ENCODE measurements around the gene CFAP54.

DNA sequence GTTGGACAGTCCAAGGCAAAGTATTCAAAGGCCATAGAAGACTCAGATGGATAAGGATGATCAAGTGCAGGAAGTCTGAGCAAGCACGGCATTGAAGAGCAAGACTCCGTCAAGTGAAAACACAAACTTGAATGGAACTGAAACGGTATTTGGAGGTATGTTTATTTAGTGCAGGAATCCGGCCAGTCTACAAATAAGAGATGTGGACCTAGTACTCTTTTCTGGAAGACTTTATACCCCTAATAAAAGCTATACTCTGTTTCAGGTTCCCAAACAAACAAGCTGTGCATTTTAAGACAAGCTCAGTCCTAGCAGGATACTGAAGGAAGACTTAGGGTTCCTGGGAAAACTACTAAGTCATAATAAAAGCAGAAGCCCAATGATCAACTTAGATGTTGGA, 316.9 kb downstream of the CFAP54 start:
- TF ChIP-seq, protein P1, sequence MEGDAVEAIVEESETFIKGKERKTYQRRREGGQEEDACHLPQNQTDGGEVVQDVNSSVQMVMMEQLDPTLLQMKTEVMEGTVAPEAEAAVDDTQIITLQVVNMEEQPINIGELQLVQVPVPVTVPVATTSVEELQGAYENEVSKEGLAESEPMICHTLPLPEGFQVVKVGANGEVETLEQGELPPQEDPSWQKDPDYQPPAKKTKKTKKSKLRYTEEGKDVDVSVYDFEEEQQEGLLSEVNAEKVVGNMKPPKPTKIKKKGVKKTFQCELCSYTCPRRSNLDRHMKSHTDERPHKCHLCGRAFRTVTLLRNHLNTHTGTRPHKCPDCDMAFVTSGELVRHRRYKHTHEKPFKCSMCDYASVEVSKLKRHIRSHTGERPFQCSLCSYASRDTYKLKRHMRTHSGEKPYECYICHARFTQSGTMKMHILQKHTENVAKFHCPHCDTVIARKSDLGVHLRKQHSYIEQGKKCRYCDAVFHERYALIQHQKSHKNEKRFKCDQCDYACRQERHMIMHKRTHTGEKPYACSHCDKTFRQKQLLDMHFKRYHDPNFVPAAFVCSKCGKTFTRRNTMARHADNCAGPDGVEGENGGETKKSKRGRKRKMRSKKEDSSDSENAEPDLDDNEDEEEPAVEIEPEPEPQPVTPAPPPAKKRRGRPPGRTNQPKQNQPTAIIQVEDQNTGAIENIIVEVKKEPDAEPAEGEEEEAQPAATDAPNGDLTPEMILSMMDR (conservative IDR thresholded peaks at IDR 0.05; ENCODE audit: low read depth, low read length): no peak
- TF ChIP-seq CEBPB (IDR thresholded peaks at IDR 0.05; ENCODE audit: low read depth, low read length) (no peak), RCOR1 (IDR thresholded peaks at IDR 0.05; ENCODE audit: insufficient replicate concordance, low read length) (no peak), POLR2A (IDR thresholded peaks at IDR 0.05; ENCODE audit: low read depth, low read length) (no peak), MAZ (IDR thresholded peaks at IDR 0.05; ENCODE audit: borderline replicate concordance, low read depth, low read length) (no peak), RFX5 (IDR thresholded peaks at IDR 0.05; ENCODE audit: low read depth, low read length) (no peak), ELK1 (IDR thresholded peaks at IDR 0.05; ENCODE audit: borderline replicate concordance, low read depth, low read length) (no peak), MAFK (IDR thresholded peaks at IDR 0.05; ENCODE audit: low read depth, low read length) (no peak), SMC3 (IDR thresholded peaks at IDR 0.05; ENCODE audit: low read depth, low read length) (no peak), RAD21 (IDR thresholded peaks at IDR 0.05; ENCODE audit: low read length) (no peak), CHD1 (IDR thresholded peaks at IDR 0.05; ENCODE audit: low read depth, low read length) (no peak), MXI1 (IDR thresholded peaks at IDR 0.05; ENCODE audit: borderline replicate concordance, low read depth, low read length) (no peak)
- TF ChIP-seq, protein P2, sequence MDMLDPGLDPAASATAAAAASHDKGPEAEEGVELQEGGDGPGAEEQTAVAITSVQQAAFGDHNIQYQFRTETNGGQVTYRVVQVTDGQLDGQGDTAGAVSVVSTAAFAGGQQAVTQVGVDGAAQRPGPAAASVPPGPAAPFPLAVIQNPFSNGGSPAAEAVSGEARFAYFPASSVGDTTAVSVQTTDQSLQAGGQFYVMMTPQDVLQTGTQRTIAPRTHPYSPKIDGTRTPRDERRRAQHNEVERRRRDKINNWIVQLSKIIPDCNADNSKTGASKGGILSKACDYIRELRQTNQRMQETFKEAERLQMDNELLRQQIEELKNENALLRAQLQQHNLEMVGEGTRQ (IDR thresholded peaks at IDR 0.05; ENCODE audit: low read depth, low read length): no peak

Measured in IMR-90 (cell line).